Endothelial cell of umbilical vein (primary cell): Measurements from ENCODE around the gene NR5A2. TPM values are rescaled to one million over a fixed set of nuclear protein-coding genes. Genes with fewer than 3 reads are reported as not detected.

Experiments used
- BruUV-seq: library from RNA; stranded (reverse); fragments of 400-500 nt; replicated peaks from 2 replicates; lab custom pipeline; 2021; lab: Mats Ljungman, UMichigan
- CTCF ChIA-PET: fragments of 300-600, 350-600 bp; sonication (Branson Sonifier 250); formaldehyde crosslinking; loops from one replicate; lab custom pipeline; 2021; ENCODE audit warnings: antibody characterized with exemption, inconsistent platforms; lab: Charles Lee
- POLR2A ChIA-PET: fragments of 300-600, 350-600 bp; sonication (Branson Sonifier 250); formaldehyde crosslinking; loops from one replicate; lab custom pipeline; 2021; ENCODE audit warnings: antibody characterized with exemption, inconsistent platforms; lab: Charles Lee
- DNase-seq: peaks from one replicate; pipeline ENCODE4 v3.0.0-alpha.2; 2011; ENCODE audit warnings: low read depth, low spot score
- FAIRE-seq: peaks from 2 replicates; lab custom pipeline; 2011; peaks lifted over from hg19 to GRCh38; lab: Jason Lieb, UNC
- H2AFZ ChIP-seq: 2 replicates; pipeline ENCODE4 v1.6.0; 2012; ENCODE audit warnings: low read depth, low read length, control low read depth, inconsistent platforms
- H3K27ac ChIP-seq: 2 replicates; pipeline ENCODE4 v1.5.1; 2011; ENCODE audit warnings: low read depth, mild to moderate bottlenecking, control low read depth, low read length, moderate library complexity; ENCODE audit not compliant: insufficient read depth
- H3K27me3 ChIP-seq, 2 experiments: 2 replicates each; pipeline versions ENCODE4 v1.6.0 to v1.6.1; 2011; ENCODE audit warnings: low read length in 2 of 2, mixed read lengths in 1 of 2; ENCODE audit not compliant: control insufficient read depth in 2 of 2, insufficient read depth in 2 of 2
- H3K36me3 ChIP-seq, 2 experiments: 2 replicates in 1 of 2; 3 replicates in 1 of 2; pipeline ENCODE4 v1.5.1; 2011; ENCODE audit warnings: low read length in 2 of 2, mild to moderate bottlenecking in 1 of 2, moderate library complexity in 1 of 2; ENCODE audit not compliant: control insufficient read depth in 2 of 2, insufficient read depth in 2 of 2; ENCODE audit errors: extremely low read depth in 1 of 2
- H3K4me1 ChIP-seq: 3 replicates; pipeline ENCODE4 v1.5.1; 2011; ENCODE audit warnings: mild to moderate bottlenecking, low read length; ENCODE audit not compliant: control insufficient read depth, insufficient read depth; ENCODE audit errors: extremely low read depth
- H3K4me2 ChIP-seq: 2 replicates; pipeline ENCODE4 v1.6.1; 2011; ENCODE audit warnings: low read length, control low read depth, mixed read lengths; ENCODE audit not compliant: insufficient read depth
- H3K4me3 ChIP-seq, 3 experiments: fragments of 200-600 bp in 1 of 3; sonication (generic), shearing (Covaris generic) in 1 of 3; replicated peaks in 1 of 3; 2 replicates each; pipeline ENCODE4 v1.5.1; 2011 to 2016; ENCODE audit warnings: control low read depth in 3 of 3, low read length in 3 of 3, mild to moderate bottlenecking in 2 of 3, inconsistent platforms in 1 of 3, low read depth in 1 of 3, moderate library complexity in 1 of 3; ENCODE audit not compliant: insufficient read depth in 1 of 3
- H3K79me2 ChIP-seq: 2 replicates; pipeline ENCODE4 v1.6.0; 2012; ENCODE audit warnings: low read length, inconsistent platforms; ENCODE audit not compliant: control insufficient read depth, insufficient read depth
- H3K9ac ChIP-seq: replicated peaks from 2 replicates; pipeline ENCODE3; 2011; ENCODE audit warnings: low read length, control low read depth; ENCODE audit not compliant: insufficient read depth; ENCODE audit errors: extremely low read depth
- H3K9me1 ChIP-seq: replicated peaks from 3 replicates; pipeline ENCODE4 v1.6.0; 2011; ENCODE audit warnings: mild to moderate bottlenecking, low read length; ENCODE audit not compliant: control insufficient read depth, insufficient read depth; ENCODE audit errors: extremely low read depth
- H3K9me3 ChIP-seq: replicated peaks from 2 replicates; pipeline ENCODE4 v1.5.1; 2012; ENCODE audit warnings: low read length, inconsistent platforms; ENCODE audit not compliant: control insufficient read depth, insufficient read depth
- H4K20me1 ChIP-seq: replicated peaks from 2 replicates; pipeline ENCODE3; 2011; ENCODE audit warnings: mild to moderate bottlenecking, low read length; ENCODE audit not compliant: control insufficient read depth, insufficient read depth; ENCODE audit errors: extremely low read depth
- EZH2 ChIP-seq: IDR thresholded peaks from 2 replicates; pipeline ENCODE4 v1.6.1; 2012; ENCODE audit warnings: borderline replicate concordance, low read depth, mild to moderate bottlenecking, moderate library complexity, low read length, inconsistent platforms; ENCODE audit not compliant: severe bottlenecking
- FOS ChIP-seq: IDR thresholded peaks from 2 replicates; pipeline ENCODE4 v1.6.1; 2011; ENCODE audit warnings: mild to moderate bottlenecking, low read length, moderate library complexity, borderline replicate concordance; ENCODE audit not compliant: insufficient read depth
- GATA2 ChIP-seq: IDR thresholded peaks from 2 replicates; pipeline ENCODE4 v1.7.0; 2011; ENCODE audit warnings: low read depth, mild to moderate bottlenecking, moderate library complexity, mixed read lengths, low read length; ENCODE audit not compliant: insufficient read length, insufficient read depth
- JUN ChIP-seq: IDR thresholded peaks from 2 replicates; pipeline ENCODE4 v1.6.1; 2011; ENCODE audit warnings: borderline replicate concordance, low read depth; ENCODE audit not compliant: insufficient read length, insufficient read depth
- MYC ChIP-seq: IDR thresholded peaks from one replicate; pipeline ENCODE4 v1.6.1; 2011; ENCODE audit warnings: mild to moderate bottlenecking, low read depth, low read length
- POLR2A ChIP-seq: IDR thresholded peaks from 2 replicates; pipeline ENCODE4 v1.6.1; 2012; ENCODE audit warnings: low read depth, mild to moderate bottlenecking, control low read depth, low read length
- POLR2AphosphoS5 ChIP-seq: IDR thresholded peaks from 2 replicates; pipeline ENCODE4 v1.6.1; 2012; ENCODE audit warnings: low read depth, mild to moderate bottlenecking, control low read depth, low read length, moderate library complexity; ENCODE audit not compliant: insufficient read depth
- dilution Hi-C: fragments of 300-500 bp; cut with MboI; formaldehyde crosslinking; loops from one replicate; pipeline ENCODE4 v1.15.0; 2019; ENCODE audit warnings: low sequenced_read_pairs; ENCODE audit not compliant: extremely low pct_ligation_motif_present
- intact Hi-C: fragments of 100-400 bp; cut with micrococcal nuclease; formaldehyde crosslinking; loops from one replicate; pipeline ENCODE4 v1.10.0; 2022
- polyA plus RNA-seq, 4 experiments: library from polyadenylated mRNA; depleted of rRNA in 3 of 4; stranded (reverse) in 3 of 4; unstranded in 1 of 4; fragments of >200 nt; gene quantifications; 2 replicates each; pipeline versions ENCODE4 v1.2.1 to v1.2.3, GENCODE V29; 2011 to 2012; ENCODE audit warnings: missing spikeins in 1 of 4
- total RNA-seq: library from RNA; stranded (reverse); gene quantifications from 2 replicates; pipeline ENCODE4 v1.2.3, GENCODE V29; 2021
- TF ChIP-seq, protein P1 (sequence below), 2 donors: IDR thresholded peaks; 1 replicate in 1 of 2; 2 replicates in 1 of 2; pipeline ENCODE4 v1.5.1; 2011; ENCODE audit warnings: low read length in 2 of 2, mild to moderate bottlenecking in 2 of 2, moderate library complexity in 2 of 2, control low read depth in 1 of 2, inconsistent platforms in 1 of 2, low read depth in 1 of 2; ENCODE audit not compliant: insufficient read depth in 1 of 2; ENCODE audit errors: extremely low read depth in 1 of 2
- TF ChIP-seq, protein P2 (sequence below): IDR thresholded peaks from 2 replicates; pipeline ENCODE4 v1.6.1; 2011; ENCODE audit not compliant: insufficient read depth, insufficient read length

The NR5A2 gene
- total and polyA plus RNA-seq, 2 donors (not counting 3 experiments of a cell fraction or from before 2014, with no cell fraction given): 3.4 to 12.1 TPM

DNA sequence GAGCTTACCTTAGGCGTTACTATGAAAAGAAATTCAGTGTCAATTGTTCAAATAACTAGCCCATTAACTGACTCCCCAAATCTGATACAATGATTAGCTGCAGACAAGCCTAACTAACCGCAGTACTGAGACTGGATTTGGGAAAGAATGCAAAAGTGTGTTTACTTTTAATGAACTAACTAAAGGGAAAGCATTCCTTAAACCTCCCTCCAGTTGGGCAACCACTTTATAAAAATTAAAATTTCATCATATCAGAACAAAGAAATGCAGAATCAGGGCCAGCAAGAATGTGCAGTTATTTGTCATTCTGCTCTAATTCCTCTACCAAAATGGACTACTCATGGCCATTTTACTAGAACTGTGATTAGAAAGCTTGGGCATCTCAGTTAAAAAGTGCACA lies 11.7 kb upstream of the NR5A2 start:
- no peak overlapping the region for H3K9ac ChIP-seq
- ChIA-PET CTCF (interaction anchor here (1.5 kb wide), 1 partner anchor 330 kb away, joined by 3 read pairs; no protein-coding TSS in a partner anchor), POLR2A (no interaction called here)
- H2AFZ ChIP-seq: no peak overlapping the region
- TF ChIP-seq FOS: no peak
- TF ChIP-seq MYC: no peak
- TF ChIP-seq POLR2A: no peak
- no peak for TF ChIP-seq EZH2
- no peak for TF ChIP-seq GATA2
- TF ChIP-seq JUN: no peak
- TF ChIP-seq POLR2AphosphoS5: no peak
- TF ChIP-seq, protein P1, sequence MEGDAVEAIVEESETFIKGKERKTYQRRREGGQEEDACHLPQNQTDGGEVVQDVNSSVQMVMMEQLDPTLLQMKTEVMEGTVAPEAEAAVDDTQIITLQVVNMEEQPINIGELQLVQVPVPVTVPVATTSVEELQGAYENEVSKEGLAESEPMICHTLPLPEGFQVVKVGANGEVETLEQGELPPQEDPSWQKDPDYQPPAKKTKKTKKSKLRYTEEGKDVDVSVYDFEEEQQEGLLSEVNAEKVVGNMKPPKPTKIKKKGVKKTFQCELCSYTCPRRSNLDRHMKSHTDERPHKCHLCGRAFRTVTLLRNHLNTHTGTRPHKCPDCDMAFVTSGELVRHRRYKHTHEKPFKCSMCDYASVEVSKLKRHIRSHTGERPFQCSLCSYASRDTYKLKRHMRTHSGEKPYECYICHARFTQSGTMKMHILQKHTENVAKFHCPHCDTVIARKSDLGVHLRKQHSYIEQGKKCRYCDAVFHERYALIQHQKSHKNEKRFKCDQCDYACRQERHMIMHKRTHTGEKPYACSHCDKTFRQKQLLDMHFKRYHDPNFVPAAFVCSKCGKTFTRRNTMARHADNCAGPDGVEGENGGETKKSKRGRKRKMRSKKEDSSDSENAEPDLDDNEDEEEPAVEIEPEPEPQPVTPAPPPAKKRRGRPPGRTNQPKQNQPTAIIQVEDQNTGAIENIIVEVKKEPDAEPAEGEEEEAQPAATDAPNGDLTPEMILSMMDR (IDR thresholded peaks at IDR 0.05; ENCODE audit: extremely low read depth in 1 of 2, insufficient read depth in 1 of 2, low read depth in 1 of 2, low read length in 2 of 2): no peak
- TF ChIP-seq, protein P2, sequence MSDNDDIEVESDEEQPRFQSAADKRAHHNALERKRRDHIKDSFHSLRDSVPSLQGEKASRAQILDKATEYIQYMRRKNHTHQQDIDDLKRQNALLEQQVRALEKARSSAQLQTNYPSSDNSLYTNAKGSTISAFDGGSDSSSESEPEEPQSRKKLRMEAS: no peak
- no TSS peak for BruUV-seq
- intact Hi-C loops (no loop called here), dilution Hi-C loops (no loop called here)
- no peak overlapping the region for H3K4me3 ChIP-seq
- DNase-seq: no peak
- H4K20me1 ChIP-seq: no peaks in the 10 kb centered on the region
- no peaks in the 10 kb centered on the region for H3K9me3 ChIP-seq
- H3K4me1 ChIP-seq: no peaks in the 10 kb centered on the region
- H3K27me3 ChIP-seq: no peaks in the 10 kb centered on the region
- H3K4me2 ChIP-seq: no peak overlapping the region
- no peak for FAIRE-seq
- H3K36me3 ChIP-seq: no peaks in the 10 kb centered on the region
- no peaks in the 10 kb centered on the region for H3K79me2 ChIP-seq
- H3K27ac ChIP-seq: no peak overlapping the region
- H3K9me1 ChIP-seq: no peaks in the 10 kb centered on the region
